Adrenal gland (tissue), 5 donors: Measurements from ENCODE around the gene HHAT.

Experiments
- CTCF ChIP-seq, 6 experiments: fragments of 450-650 bp in 4 of 6; fragments of 200-600 bp in 2 of 6; sonication (generic) in 1 of 6; IDR thresholded peaks; 1 replicate in 5 of 6; 2 replicates in 1 of 6; pipeline versions ENCODE4 v1.5.1 to v1.8.0; 2016 to 2021; ENCODE audit warnings: antibody characterized with exemption in 6 of 6, mild to moderate bottlenecking in 2 of 6, moderate library complexity in 1 of 6
- POLR2A ChIP-seq, 2 donors: fragments of 450-650 bp; IDR thresholded peaks; one replicate each; pipeline ENCODE4 v1.6.1; 2017; ENCODE audit warnings: antibody characterized with exemption in 2 of 2, mild to moderate bottlenecking in 2 of 2, moderate library complexity in 1 of 2
- donor health status: DM: no; HTN: no; CAD: no.

GRCh38 chr1:210608767-210609166 is 280.1 kb downstream of the HHAT start:
- TF ChIP-seq CTCF (IDR thresholded peaks at IDR 0.05), result no peak
- no peak for TF ChIP-seq POLR2A (IDR thresholded peaks at IDR 0.05)
